D721Med (cell line): Measurements from ENCODE around the gene SGSM2.
A peak's percentile ranks its signal among the peaks of the same experiment; 100 is the strongest.

ENCODE experiments used
- DNase-seq: peaks from one replicate; pipeline ENCODE4 v3.0.0; 2011; ENCODE audit warnings: low spot score; ENCODE audit not compliant: insufficient read length
- FAIRE-seq: peaks from 2 replicates; lab custom pipeline; 2011; peaks lifted over from hg19 to GRCh38; lab: Jason Lieb, UNC
- TF ChIP-seq, protein P1 (sequence below): IDR thresholded peaks from 2 replicates; pipeline ENCODE4 v1.5.1; 2012; ENCODE audit warnings: mild to moderate bottlenecking, control low read depth; ENCODE audit not compliant: insufficient read depth; ENCODE audit errors: missing control alignments

Gene SGSM2

DNA sequence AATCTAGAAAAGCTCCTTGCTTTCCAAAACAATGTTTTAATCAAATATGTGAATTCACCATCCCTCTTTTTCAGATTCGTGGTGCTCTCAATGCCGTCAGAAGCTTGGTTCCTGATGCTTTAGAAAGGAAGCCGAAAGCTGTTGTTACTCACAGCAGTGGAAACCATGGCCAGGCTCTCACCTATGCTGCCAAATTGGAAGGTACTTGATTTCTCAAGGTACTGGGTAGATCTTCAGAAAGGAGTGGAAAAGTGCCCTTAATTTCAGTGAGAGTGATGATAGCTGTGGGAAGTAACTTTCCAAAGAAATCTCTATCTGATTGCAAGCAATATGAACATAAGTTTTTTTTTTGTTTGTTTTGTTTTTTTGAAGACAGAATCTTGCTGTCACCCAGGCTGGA, 19.5 kb upstream of the SGSM2 start:
- TF ChIP-seq, protein P1, sequence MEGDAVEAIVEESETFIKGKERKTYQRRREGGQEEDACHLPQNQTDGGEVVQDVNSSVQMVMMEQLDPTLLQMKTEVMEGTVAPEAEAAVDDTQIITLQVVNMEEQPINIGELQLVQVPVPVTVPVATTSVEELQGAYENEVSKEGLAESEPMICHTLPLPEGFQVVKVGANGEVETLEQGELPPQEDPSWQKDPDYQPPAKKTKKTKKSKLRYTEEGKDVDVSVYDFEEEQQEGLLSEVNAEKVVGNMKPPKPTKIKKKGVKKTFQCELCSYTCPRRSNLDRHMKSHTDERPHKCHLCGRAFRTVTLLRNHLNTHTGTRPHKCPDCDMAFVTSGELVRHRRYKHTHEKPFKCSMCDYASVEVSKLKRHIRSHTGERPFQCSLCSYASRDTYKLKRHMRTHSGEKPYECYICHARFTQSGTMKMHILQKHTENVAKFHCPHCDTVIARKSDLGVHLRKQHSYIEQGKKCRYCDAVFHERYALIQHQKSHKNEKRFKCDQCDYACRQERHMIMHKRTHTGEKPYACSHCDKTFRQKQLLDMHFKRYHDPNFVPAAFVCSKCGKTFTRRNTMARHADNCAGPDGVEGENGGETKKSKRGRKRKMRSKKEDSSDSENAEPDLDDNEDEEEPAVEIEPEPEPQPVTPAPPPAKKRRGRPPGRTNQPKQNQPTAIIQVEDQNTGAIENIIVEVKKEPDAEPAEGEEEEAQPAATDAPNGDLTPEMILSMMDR = no peak
- no peak for FAIRE-seq

DNA sequence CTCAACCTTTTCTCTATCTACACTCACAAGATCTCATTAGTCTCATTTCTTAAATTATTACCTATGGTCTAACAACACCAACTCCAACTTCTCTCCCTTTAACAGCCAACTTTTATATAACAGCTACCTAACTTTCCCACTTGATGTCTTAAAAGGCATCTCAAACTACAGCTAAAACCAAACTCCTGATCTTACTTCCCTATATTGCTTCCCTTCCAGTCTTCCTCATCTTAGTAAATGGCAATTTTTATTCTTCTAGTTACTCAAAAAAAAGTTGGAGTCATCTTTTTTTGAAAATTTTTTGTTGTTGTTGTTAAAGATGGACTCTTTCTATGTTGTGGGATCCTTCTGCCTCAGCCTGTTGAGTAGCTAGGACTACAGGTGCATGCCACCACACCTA, 18.2 kb upstream of the SGSM2 start:
- FAIRE-seq = no peak
- no peak for DNase-seq
- TF ChIP-seq, protein P1 = no peak

More for the DNA sequence above, 19.5 kb upstream of the SGSM2 start:
- no peak for DNase-seq

DNA sequence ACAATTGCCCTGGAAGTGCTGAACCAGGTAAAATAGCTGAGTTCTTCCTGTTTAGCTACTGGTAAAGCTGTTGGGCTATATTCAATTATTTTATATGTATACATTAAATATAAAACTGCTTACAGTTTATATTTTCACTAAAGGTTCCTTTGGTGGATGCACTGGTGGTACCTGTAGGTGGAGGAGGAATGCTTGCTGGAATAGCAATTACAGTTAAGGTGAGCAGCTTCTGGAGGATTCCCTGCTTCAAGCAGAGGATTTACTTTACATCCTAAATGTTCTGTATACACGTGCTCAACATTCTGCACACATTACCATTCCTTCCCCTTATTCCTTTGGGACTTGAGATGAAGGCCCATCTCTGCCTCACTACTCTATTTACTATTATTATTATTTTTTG, 15.9 kb upstream of the SGSM2 start:
- no peak for FAIRE-seq
- no peak for DNase-seq
- TF ChIP-seq, protein P1 = no peak

DNA sequence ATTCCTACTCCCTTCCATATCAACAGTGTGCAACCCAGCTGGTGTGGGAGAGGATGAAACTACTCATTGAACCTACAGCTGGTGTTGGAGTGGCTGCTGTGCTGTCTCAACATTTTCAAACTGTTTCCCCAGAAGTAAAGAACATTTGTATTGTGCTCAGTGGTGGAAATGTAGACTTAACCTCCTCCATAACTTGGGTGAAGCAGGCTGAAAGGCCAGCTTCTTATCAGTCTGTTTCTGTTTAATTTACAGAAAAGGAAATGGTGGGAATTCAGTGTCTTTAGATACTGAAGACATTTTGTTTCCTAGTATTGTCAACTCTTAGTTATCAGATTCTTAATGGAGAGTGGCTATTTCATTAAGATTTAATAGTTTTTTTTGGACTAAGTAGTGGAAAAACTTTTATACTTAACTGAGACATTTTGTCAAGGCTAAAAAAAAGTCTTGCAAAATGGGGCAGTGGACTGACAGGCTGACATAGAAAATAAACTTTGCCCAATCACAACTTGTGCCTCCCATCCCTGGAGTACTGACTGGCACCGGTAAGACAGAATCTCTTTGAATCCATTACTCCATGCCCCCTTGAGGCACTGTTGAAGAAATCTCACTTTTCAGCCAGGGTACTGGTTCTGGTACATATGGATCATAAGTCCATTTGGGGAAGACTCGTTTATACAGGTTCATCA, 13.5 kb upstream of the SGSM2 start:
- TF ChIP-seq, protein P1 = no peak
- no peak for FAIRE-seq
- no peak for DNase-seq

DNA sequence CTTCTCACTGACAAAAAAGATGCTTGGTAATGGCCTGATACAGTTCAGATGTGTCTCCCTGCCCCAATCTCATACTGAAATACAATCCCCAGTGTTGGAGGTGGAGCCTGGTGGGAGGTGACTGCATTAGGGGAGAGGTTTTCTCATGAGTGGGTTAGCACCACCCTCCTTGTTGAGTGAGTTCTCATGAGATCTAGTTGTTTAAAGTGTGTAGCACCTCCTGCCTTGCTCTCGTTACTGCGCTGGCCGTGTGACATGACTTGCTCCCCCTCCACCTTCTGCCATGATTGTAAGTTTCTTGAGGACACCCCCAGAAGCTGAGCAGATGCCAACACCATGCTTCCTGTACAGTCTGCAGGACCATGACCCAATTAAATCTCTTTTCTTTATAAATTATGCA, 6.0 kb upstream of the SGSM2 start:
- no peak for FAIRE-seq
- TF ChIP-seq, protein P1 = no peak
- no peak for DNase-seq

DNA sequence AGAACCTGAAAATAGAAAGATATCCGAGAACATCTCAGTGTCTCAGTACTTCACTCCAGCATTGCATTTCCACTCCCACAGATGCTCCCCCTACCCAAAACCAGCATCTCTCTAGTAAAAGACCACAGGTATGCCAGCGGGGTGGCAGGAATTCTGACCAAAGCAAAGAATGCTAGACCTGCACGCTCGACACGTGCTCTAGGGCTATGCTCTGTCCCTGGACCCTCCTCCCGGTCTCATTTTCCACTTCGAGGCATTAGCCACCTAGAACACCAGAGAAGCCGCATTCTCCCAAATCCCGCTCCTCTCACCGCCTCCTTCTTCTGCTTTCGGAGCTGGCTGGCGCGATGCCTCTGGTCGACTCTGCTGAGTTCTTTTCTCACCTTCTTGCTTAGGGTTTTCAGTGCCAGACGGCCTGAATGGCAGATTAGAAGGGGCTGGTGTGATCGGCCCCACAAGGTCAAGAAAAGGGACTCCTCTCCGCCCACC, 1.5 kb upstream of the SGSM2 start:
- FAIRE-seq (no peak), DNase-seq (no peak)
- TF ChIP-seq, protein P1 = no peak

DNA sequence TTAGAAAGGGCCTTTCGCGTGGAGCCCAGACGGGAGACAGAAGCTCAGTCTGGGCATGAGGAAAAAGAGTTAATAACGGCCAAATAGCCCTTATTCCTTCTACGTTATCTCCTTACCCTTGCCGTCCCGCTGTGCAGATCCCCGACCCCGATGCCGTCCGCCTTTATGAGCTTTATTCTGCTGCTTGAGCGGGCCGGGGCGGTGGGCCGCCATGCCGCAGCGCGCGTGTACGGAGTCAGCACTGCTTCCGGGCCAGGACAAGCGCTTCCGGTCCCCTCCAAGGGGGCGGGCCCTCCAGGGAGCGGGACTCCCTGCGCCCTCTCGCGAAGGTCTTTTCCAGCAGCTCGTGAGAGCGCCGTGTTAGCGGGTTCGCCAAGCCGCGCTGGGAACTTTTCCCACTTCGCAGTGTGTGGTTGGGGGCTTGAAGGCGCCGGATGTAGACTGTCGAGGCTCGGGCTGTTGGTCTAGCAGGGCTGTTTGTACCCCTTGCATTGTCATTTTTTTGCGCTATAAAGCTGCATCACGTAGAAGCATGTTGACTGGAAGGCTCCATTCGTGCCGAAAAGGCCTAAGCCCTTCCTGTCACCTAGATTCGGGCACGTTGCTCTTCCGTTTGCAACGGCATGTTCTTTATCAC, 968 bp upstream of the SGSM2 start, which contains the start of gene TSR1:
TSR1 (minus strand) TSS at position 243 of the 637 bp plus-strand sequence; CDS start at position 213, 30 bp downstream.
- DNase-seq = peak; percentile 97
- TF ChIP-seq, protein P1 = peak; percentile 24
- no peak for FAIRE-seq
